H1 (cell line): ENCODE results near the gene OR6F1.

Experiments used
- MAFK ChIP-seq: IDR thresholded peaks from 2 replicates; pipeline ENCODE4 v1.6.1; 2012; ENCODE audit warnings: low read depth, mild to moderate bottlenecking, improper control_type of control experiment, low read length
- YY1 ChIP-seq: IDR thresholded peaks from 2 replicates; pipeline ENCODE4 v1.6.1; 2011; ENCODE audit warnings: low read depth, mild to moderate bottlenecking, low read length

DNA sequence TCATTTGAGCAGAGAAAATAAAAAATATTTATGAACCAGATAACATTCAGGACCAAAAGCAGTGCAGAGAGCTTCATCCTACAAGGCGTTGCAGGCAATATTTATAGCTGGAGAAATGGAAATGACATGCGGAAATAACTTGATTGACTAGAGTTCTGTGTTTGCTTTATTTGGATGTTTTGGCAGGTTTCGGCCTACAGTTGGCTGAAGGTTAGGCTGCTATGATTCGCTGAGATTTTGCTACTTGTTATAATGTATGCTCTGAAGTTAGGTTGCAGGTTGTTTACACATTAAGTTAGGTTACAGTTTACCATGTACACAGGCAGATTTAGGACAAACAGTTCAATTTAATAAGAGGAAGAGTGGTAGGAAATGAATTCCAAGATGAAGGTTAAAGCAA is 36.3 kb downstream of the OR6F1 start:
- no peak for TF ChIP-seq YY1
- TF ChIP-seq MAFK: no peak
